Central memory CD4-positive, alpha-beta T cell (primary cell): ENCODE data around the gene FKRP.
"Not testable (repeated sequence)": the region's sequence is repeated elsewhere in the genome, so short reads cannot be mapped to it uniquely, and the experiment has no call there.

Experiments
- DNase-seq: peaks from one replicate; pipeline ENCODE4 v3.0.0; 2022

The FKRP gene

DNA sequence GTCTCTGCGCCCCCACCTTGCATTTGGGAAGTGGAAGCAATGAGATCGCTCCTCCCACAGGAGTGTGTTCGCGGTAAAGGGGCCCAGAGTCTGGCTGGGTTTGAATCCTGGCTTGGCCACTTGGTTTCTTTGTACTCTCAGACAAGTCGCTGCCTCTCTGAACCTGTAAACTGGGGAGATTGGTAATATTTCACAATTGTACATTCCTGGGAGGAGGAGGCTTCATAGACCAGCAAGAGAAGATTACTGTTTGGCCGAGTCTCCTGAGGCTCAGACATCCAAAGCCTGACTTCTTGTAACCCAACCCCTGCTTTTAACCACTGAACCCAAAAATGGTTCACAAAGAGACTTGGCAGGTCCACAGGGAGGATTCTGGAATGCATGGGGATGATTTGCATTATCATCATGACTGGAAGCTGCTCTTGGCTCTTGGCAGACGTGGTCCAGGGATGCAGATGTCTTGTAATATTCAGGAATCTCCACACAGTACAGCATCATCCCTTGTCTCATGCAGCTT lies 14.0 kb downstream of the FKRP start:
- no peak for DNase-seq

DNA sequence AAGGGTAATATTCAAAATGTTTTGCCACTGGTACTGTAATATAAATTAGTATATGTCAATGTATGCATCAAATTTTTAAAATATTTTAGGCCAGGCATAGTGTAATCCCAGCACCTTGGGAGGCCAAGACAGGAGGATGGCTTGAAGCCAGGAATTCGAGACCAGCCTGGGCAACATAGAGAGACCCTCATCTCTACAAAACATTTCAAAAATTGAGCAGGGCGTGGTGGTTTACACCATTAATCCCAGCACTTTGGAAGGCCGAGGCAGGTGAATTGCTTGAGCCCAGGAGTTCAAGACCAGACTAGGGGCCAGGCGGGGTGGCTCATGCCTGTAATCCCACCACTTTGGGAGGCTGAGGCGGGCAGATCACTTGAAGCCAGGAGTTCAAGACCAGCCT lies 14.5 kb downstream of the FKRP start:
- DNase-seq = no peak

GRCh38 chr19:46760897-46761296 lies 15.0 kb downstream of the FKRP start:
- DNase-seq = not testable (repeated sequence)

GRCh38 chr19:46761418-46761831 lies 15.6 kb downstream of the FKRP start:
- no peak for DNase-seq

- DNase-seq = no peak
Observed at GRCh38 chr19:46762245-46762890, 16.5 kb downstream of the FKRP start.

GRCh38 chr19:46764817-46765291 lies 19.0 kb downstream of the FKRP start:
- DNase-seq = no peak

GRCh38 chr19:46766569-46767317 lies 20.9 kb downstream of the FKRP start:
- DNase-seq = peak; percentile 50

DNA sequence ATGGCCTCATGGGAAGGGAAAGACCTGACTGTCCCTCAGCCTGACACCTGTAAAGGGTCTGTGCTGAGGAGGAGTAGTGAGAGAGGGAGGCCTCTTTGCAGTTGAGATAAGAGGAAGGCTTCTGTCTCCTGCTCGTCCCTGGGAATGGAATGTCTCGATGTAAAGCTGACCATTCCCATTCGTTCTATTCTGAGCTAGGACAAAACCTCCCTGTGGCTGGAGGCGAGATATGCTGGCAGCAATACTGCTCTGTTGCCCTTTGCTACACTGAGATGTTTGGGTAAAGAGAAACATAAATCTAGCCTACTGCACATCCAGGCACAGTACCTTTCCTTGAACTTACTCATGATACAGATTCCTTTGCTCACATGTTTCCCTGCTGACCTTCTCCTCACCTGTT lies 22.9 kb downstream of the FKRP start:
- DNase-seq = not testable (repeated sequence)

DNA sequence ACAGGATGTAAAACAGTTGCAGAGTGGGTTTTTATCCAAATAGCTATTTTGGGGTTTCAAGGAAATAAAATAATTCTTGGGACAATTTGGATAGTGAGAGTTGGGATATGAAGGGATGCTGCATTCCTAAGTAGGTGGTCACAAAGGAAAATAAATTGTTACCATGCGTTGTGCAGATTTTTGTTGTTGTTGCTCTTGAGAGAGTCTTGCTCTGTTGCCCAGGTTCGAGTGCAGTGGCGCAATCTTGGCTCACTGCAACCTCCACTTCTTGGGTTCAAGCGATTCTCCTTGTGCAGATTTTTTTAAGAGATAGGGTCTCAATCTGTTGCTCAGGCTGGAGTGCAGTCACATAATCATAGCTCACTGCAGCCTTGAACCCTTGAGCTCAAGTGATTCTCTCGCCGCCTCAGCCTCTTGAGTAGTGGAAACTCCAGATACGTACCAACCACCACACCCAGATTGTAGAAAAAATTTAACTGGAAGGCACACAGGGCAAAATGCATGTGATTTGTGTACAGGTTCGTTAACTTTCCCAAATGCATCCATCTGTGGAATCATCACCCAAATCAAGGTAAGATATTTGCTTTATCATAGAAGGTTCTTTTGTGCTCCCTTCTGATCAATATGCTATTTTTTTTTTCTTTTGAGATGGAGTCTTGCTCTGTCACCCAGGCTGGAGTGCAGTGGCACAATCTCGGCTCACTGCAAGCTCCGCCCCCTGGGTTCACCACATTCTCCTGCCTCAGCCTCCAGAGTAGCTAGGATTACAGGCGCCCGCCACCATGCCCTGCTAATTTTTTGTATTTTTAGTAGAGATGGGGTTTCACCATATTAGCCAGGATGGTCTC lies 26.5 kb downstream of the FKRP start:
- no peak for DNase-seq

GRCh38 chr19:46773018-46773399 lies 27.2 kb downstream of the FKRP start:
- no peak for DNase-seq

- no peak for DNase-seq
Observed at GRCh38 chr19:46775642-46776258, 29.9 kb downstream of the FKRP start.

DNA sequence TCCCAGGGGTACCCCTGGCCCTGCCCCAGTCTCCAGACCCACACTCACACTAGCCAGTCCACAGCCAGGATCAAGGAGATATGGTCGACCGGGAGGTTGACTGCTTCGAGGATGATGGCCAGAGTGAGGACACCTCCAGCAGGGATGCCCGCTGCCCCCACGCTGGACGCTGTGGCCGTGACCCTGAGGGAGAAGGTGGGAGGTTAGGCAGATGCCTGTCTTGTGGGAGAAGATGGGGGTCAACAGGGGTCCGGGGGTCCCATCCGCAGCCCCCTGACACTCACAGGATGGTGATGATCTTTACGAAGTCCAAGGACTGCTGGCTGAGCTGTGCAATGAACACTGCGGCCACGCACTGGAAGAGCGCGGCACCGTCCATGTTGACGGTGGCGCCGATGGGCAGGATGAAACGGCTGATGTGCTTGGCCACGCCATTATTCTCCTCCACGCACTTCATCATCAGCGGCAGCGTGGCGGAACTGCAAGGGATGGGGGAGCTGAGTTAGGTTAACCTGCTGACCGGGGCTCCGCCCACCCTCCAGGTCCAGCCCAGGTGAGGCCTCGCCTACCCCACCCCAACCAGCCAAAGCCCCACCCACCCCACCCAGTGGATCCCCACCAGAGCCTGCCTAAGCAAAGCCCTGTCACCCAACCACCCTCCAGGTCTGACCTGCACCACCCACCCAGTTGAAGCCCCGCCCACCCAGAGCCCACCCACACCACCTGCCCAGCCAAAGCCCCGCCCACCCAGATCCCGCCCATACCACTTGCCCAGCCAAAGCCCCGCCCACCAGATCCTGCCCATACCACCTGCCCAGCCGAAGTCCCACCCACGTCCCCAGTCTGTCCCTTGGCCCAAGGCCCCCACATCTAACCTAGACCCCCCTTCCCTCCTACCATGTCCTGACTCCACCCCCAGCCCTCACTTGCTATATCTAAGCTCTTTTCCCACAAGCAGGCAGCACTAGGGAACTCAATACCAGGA lies 31.4 kb downstream of the FKRP start:
- DNase-seq = no peak

DNA sequence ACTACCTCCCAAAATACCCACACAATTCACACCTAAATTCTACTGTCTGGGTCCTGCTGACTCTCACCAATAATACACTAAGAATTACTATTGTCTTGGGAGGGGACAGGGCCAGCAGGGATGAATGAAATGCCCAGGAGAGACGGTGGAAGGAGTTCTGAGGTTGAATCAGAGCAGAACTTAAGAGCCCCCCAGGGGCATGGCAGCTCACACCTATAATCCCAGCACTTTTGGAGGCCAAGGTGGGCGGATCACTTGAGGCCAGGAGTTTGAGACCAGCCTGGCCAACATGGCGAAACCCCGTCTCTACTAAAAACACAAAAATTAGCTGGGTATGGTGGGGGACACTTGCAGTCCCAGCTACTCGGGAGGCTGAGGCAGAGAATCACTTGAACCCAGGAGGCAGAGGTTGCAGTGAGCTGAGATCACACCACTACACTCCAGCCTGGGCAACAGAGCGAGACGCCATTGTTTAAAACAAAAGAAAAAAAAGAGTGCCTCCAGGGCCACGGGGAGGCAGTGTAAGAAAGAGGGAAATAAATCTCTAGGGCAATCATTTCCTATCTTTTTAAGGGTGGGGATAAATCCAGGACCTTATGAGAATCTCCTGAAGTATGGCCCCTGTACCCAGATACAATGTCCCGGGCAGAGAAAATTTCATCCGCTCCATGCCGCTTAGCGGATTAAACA lies 32.2 kb downstream of the FKRP start:
- DNase-seq = not testable (repeated sequence)

DNA sequence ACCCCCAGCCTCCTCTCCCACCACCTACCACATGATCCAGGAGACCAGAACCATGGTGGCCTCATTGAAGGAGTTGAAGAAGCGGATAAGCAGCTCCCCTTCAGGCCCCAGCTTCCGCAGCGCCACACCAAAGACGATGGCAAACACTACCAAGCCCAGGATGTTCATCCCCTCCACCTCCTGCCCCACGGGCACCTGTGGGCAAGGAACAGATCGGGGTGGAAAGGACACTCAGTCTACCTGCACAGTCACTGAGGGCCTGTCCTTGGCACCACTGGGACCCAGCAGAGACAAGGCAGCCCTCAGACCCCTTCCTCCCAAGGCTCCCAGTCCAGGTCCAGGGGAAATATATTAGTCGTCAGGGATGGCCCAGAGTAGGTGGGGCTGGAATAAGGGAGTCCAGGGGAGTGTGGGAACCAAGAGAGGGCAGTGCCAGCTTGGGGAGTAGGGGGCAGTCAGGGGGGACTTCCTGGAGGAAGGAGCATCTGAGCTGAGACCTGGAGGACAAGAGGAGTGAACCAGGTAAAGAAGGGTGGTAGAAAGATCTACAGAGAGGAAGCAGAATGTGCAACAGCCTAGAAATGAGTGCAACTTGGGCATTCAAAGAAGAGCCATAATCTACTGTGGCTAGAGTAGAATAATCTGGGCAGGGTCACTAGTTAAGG lies 36.6 kb downstream of the FKRP start:
- no peak for DNase-seq

DNA sequence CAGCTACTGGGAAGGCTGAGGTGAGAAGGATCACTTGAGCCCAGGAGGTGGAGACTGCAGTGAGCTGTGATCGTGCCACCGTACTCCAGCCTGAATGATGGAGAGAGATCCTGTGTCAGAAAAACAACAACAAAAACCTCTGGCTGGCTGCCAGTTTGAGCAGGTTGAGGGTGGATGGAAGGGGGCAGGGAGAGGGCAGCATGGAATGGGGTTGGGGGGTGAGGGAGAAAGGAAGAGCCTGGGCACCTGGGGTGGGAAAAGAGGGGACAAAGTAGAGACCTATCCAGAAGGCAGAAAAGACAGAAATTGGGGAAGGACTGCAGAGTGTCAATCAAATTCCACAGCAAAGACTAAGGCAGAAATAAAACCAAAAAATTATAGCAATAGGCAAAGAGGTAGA lies 37.8 kb downstream of the FKRP start:
- DNase-seq = no peak

GRCh38 chr19:46784262-46785053 lies 38.6 kb downstream of the FKRP start:
- peak; percentile 20 for DNase-seq

DNA sequence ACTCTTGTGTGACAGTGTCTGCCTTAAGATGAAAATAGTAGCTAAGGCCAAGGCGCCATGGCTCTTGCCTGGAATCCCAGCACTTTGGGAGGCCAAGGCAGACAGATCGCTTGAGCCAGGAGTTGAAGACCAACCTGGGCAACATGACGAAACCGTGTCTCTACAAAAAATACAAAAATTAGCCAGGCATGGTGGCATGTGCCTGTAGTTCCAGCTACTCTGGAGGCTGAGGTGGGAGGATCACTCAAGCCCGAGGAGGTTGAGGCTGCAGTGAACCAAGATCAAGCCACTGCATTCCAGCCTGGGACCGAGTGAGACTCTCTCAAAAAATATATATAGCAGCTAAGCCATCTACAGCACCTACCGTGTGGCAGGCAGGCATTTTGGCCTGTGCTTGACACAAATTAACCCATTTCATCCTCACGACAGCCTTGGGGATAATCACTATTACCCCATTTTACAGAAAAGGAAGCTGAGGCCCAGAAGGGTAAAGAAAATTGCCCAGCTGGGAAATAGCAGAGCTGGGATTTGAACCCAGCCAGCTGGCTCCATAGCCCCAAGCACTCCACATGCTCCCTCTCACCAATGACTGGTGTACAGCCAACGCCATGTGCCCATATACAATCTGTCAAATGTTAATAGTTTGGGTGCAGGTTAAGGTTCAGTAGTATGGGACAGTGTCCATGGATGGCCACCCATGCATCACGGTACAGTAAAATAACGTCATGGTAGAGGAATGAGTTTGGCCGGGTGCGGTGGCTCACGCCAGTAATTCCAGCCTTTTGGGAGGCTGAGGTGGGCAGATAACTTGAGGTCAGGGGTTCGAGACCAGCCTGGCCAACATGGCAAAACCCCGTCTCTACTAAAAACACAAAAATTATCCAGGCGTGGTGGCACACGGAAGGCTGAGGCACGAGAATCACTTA lies 39.5 kb downstream of the FKRP start:
- no peak for DNase-seq

DNA sequence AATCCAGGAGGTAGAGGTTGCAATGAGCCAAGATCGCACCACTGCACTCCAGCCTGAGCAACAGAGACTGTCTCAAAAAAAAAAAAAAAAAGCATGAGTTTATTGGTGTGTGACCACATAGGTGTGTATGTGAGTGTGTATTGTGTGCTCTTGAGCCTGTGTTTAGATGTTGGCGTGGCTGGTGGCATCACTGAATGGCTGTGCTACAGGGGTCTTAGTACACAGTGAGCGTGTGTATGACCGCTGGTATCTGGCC lies 40.1 kb downstream of the FKRP start:
- DNase-seq = no peak
